ENCODE results near the gene SRD5A1.
A peak's percentile ranks its signal among the peaks of the same experiment; 100 is the strongest.

The SRD5A1 gene

DNA sequence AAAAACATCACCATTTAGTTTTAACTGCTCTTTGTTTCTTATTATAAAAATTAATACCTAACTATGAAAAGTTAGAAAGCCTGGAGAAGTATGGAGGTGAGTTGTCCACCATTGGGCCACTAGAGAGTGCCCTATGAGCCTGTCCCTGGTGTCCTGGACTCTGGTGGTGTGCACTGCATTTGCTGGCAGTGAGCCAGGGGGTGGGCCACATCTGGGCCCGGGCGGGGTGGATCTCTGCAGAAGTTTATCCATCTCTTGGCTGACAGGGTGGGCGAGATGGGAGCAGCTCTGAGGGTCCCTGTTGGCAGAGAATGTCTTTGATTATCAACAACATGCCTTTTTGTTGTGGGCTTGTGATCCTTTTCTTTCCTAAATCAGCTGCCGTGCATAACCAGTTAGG, 88.2 kb downstream of the SRD5A1 start:
- H3K4me3 ChIP-seq (replicated peaks; ENCODE audit: insufficient read depth, low read length) = no peak overlapping the region
- H3K27me3 ChIP-seq (ENCODE audit: insufficient read depth, poor library complexity, severe bottlenecking) = no peaks in the 10 kb centered on the region
- TF ChIP-seq SPI1 (IDR thresholded peaks at IDR 0.05; ENCODE audit: borderline replicate concordance, low read depth) (no peak), POLR2AphosphoS5 (IDR thresholded peaks at IDR 0.05; ENCODE audit: low read depth) (no peak), GABPA (IDR thresholded peaks at IDR 0.05; ENCODE audit: low read depth) (no peak), REST (IDR thresholded peaks at IDR 0.05; ENCODE audit: insufficient replicate concordance, low read depth) (no peak)
- TF ChIP-seq, protein P1, sequence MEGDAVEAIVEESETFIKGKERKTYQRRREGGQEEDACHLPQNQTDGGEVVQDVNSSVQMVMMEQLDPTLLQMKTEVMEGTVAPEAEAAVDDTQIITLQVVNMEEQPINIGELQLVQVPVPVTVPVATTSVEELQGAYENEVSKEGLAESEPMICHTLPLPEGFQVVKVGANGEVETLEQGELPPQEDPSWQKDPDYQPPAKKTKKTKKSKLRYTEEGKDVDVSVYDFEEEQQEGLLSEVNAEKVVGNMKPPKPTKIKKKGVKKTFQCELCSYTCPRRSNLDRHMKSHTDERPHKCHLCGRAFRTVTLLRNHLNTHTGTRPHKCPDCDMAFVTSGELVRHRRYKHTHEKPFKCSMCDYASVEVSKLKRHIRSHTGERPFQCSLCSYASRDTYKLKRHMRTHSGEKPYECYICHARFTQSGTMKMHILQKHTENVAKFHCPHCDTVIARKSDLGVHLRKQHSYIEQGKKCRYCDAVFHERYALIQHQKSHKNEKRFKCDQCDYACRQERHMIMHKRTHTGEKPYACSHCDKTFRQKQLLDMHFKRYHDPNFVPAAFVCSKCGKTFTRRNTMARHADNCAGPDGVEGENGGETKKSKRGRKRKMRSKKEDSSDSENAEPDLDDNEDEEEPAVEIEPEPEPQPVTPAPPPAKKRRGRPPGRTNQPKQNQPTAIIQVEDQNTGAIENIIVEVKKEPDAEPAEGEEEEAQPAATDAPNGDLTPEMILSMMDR (IDR thresholded peaks at IDR 0.05; ENCODE audit: insufficient read depth, low read length) = no peak
- no peak overlapping the region for H3K27ac ChIP-seq (replicated peaks)
- DNase-seq (ENCODE audit: low read depth in 1 of 2, low spot score in 1 of 2) = no peak

- Histone ChIP-seq H3K4me3 (replicated peaks; ENCODE audit: insufficient read depth, low read length) (no peak overlapping the region), H3K27me3 (ENCODE audit: insufficient read depth, poor library complexity, severe bottlenecking) (no peaks in the 10 kb centered on the region), H3K27ac (replicated peaks) (peak overlapping the region; percentile 26; the same call in 1 of the 2 replicates)
- no peak for DNase-seq (ENCODE audit: low read depth in 1 of 2, low spot score in 1 of 2)
- no peak for TF ChIP-seq POLR2AphosphoS5 (IDR thresholded peaks at IDR 0.05; ENCODE audit: low read depth)
- TF ChIP-seq GABPA (IDR thresholded peaks at IDR 0.05; ENCODE audit: low read depth) = no peak
- TF ChIP-seq REST (IDR thresholded peaks at IDR 0.05; ENCODE audit: insufficient replicate concordance, low read depth) = no peak
- TF ChIP-seq SPI1 (IDR thresholded peaks at IDR 0.05; ENCODE audit: borderline replicate concordance, low read depth) = no peak
- TF ChIP-seq, protein P1 (IDR thresholded peaks at IDR 0.05; ENCODE audit: insufficient read depth, low read length) = no peak
These were observed 88.8 kb downstream of the SRD5A1 start for GRCh38 chr5:6722015-6722414.

DNA sequence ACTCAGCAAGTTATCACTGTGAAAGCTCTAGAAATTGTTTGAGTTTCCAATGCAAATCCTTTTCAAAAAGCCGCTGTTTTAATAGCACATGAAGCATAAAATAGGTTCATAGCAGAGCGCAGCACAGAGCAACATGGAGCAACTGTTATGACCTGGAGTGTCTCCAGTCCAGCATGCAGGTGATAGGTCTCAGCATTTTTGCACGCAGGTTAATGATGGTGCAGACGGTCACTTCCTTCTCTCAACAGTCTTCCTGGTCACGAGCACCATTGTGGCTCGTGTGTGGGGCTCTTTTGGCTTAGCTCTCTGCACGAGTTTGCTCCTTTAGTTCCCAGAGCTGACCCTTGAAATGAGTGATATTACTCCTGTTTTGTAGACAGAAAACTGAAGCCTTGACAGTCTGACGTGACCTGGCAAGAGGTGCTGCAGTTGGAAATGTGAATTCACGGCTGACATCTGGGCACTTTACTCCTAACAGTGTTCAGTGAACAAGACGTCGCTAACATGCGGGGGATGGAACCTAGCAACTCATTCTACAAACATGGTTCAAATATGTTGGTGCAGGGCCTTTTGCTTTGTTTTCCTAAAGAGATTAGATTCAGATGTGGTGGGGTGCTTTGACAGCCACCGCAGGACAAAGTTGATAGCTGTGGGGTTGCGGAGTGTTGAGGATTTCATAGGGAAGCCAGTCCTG, 90.0 kb downstream of the SRD5A1 start:
- DNase-seq (ENCODE audit: low read depth in 1 of 2, low spot score in 1 of 2) = no peak
- TF ChIP-seq GABPA (IDR thresholded peaks at IDR 0.05; ENCODE audit: low read depth) = no peak
- TF ChIP-seq, protein P1 (IDR thresholded peaks at IDR 0.05; ENCODE audit: insufficient read depth, low read length) = no peak
- no peak for TF ChIP-seq POLR2AphosphoS5 (IDR thresholded peaks at IDR 0.05; ENCODE audit: low read depth)
- TF ChIP-seq REST (IDR thresholded peaks at IDR 0.05; ENCODE audit: insufficient replicate concordance, low read depth) = no peak
- TF ChIP-seq SPI1 (IDR thresholded peaks at IDR 0.05; ENCODE audit: borderline replicate concordance, low read depth) = no peak
- H3K27ac ChIP-seq (replicated peaks) = no peak overlapping the region
- no peak overlapping the region for H3K4me3 ChIP-seq (replicated peaks; ENCODE audit: insufficient read depth, low read length)
- no peaks in the 10 kb centered on the region for H3K27me3 ChIP-seq (ENCODE audit: insufficient read depth, poor library complexity, severe bottlenecking)

Measured in HL-60 (cell line).